Endothelial cell (in vitro differentiated cells): ENCODE data around the gene PIBF1. TPM values are rescaled to one million over a fixed set of nuclear protein-coding genes. Genes with fewer than 3 reads are reported as not detected.
"Not testable (repeated sequence)": the region's sequence is repeated elsewhere in the genome, so short reads cannot be mapped to it uniquely, and the experiment has no call there.

ENCODE experiments used
- DNase-seq: peaks from one replicate; pipeline ENCODE4 v3.0.0; 2021; ENCODE audit warnings: low spot score
- H3K27ac Mint-ChIP-seq: one replicate; pipeline ENCODE4 v1.8.0; 2021; ENCODE audit warnings: mixed read lengths, inconsistent platforms; ENCODE audit not compliant: unreplicated experiment
- H3K27me3 Mint-ChIP-seq: one replicate; pipeline ENCODE4 v1.8.0; 2021; ENCODE audit warnings: mild to moderate bottlenecking, moderate library complexity, mixed read lengths, inconsistent platforms; ENCODE audit not compliant: unreplicated experiment
- H3K36me3 Mint-ChIP-seq: one replicate; pipeline ENCODE4 v1.8.0; 2021; ENCODE audit warnings: mild to moderate bottlenecking, low read depth, mixed read lengths, inconsistent platforms; ENCODE audit not compliant: unreplicated experiment
- H3K4me1 Mint-ChIP-seq: one replicate; pipeline ENCODE4 v1.8.0; 2021; ENCODE audit warnings: mild to moderate bottlenecking, mixed read lengths, inconsistent platforms; ENCODE audit not compliant: unreplicated experiment
- H3K4me3 Mint-ChIP-seq: one replicate; pipeline ENCODE4 v1.8.0; 2021; ENCODE audit warnings: mild to moderate bottlenecking, mixed read lengths, inconsistent platforms; ENCODE audit not compliant: unreplicated experiment
- H3K9me3 Mint-ChIP-seq: one replicate; pipeline ENCODE4 v1.8.0; 2021; ENCODE audit warnings: mixed read lengths, inconsistent platforms; ENCODE audit not compliant: unreplicated experiment
- total RNA-seq: library from RNA; stranded (reverse); fragmentation: NEBNext Ultra II Directional; extraction: Animal tissue kit (Norgen Biotek cat#: 25700); gene quantifications from one replicate; pipeline ENCODE4 v1.2.1, GENCODE V29; 2021; ENCODE audit not compliant: unreplicated experiment
- TF ChIP-seq, protein P1 (sequence below): fragments of 200-600 bp; sonication (generic); IDR thresholded peaks from one replicate; pipeline ENCODE4 v1.5.0; 2021; ENCODE audit warnings: antibody characterized with exemption; ENCODE audit not compliant: unreplicated experiment

The PIBF1 gene
- total RNA-seq, 1 donor from 2014 or later: 24.0 TPM

- Mint-ChIP-seq H3K9me3 (no peaks in the 10 kb centered on the region), H3K36me3 (peaks cover 14% of the 10 kb centered on the region), H3K4me3 (no peak overlapping the region), H3K27ac (no peak overlapping the region), H3K27me3 (no peaks in the 10 kb centered on the region), H3K4me1 (no peaks in the 10 kb centered on the region)
- TF ChIP-seq, protein P1, sequence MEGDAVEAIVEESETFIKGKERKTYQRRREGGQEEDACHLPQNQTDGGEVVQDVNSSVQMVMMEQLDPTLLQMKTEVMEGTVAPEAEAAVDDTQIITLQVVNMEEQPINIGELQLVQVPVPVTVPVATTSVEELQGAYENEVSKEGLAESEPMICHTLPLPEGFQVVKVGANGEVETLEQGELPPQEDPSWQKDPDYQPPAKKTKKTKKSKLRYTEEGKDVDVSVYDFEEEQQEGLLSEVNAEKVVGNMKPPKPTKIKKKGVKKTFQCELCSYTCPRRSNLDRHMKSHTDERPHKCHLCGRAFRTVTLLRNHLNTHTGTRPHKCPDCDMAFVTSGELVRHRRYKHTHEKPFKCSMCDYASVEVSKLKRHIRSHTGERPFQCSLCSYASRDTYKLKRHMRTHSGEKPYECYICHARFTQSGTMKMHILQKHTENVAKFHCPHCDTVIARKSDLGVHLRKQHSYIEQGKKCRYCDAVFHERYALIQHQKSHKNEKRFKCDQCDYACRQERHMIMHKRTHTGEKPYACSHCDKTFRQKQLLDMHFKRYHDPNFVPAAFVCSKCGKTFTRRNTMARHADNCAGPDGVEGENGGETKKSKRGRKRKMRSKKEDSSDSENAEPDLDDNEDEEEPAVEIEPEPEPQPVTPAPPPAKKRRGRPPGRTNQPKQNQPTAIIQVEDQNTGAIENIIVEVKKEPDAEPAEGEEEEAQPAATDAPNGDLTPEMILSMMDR: no peak
- no peak for DNase-seq
These were observed 7.9 kb upstream of the PIBF1 start for GRCh38 chr13:72774019-72774418.

DNA sequence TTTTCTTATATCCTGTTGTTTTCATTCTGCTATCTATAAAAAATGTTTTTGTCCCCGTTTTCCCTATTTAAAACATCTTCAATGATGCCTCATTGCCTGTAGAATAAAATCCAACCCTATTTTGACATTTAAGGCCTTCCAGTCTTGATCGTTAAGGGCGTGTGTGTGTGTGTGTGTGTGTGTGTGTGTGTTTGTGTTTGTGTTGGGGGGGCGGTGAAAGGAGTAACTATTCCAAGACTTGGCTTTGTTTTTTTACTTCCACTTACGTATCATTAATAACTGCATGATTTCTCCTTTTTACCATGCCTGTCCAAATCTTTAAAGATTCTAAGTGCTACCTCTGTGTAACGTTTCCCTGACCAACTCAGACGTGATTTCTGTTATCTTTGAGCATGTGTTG lies 784 bp downstream of the PIBF1 start:
- Mint-ChIP-seq H3K36me3 (peaks cover 4% of the 10 kb centered on the region), H3K27ac (peak overlapping the region; percentile 97), H3K4me3 (peak overlapping the region; percentile 97), H3K9me3 (no peaks in the 10 kb centered on the region), H3K27me3 (peaks cover 12% of the 10 kb centered on the region), H3K4me1 (peaks cover 33% of the 10 kb centered on the region)
- no peak for DNase-seq
- TF ChIP-seq, protein P1: no peak

DNA sequence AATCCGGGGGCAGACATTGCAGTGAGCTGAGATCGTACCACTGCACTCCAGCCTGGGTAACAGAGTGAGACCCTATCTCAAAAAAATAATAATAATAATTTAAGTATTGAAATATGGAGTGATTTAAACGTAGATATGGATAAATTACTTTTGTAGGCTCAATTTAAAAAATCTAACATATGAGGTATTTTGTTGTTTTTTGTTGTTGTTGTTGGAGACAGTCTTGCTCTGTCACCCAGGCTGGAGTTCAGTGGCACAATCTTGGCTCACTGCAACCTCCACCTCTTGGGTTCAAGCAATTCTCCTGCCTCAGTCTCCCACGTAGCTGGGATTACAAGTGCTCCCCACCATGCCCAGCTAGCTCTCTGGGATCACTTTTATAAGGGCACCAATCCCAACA lies 2.7 kb downstream of the PIBF1 start:
- H3K4me3 Mint-ChIP-seq, H3K27ac Mint-ChIP-seq, H3K36me3 Mint-ChIP-seq, H3K9me3 Mint-ChIP-seq, DNase-seq: not testable (repeated sequence)
- Mint-ChIP-seq H3K4me1 (peaks cover 37% of the 10 kb centered on the region), H3K27me3 (peaks cover 12% of the 10 kb centered on the region)

GRCh38 chr13:72788831-72789230 lies 6.9 kb downstream of the PIBF1 start:
- peak overlapping the region; percentile 26 for H3K27ac Mint-ChIP-seq
- TF ChIP-seq, protein P1: no peak
- DNase-seq: no peak
- no peaks in the 10 kb centered on the region for H3K27me3 Mint-ChIP-seq
- H3K4me3 Mint-ChIP-seq: no peak overlapping the region
- peaks cover 8% of the 10 kb centered on the region for H3K4me1 Mint-ChIP-seq
- H3K36me3 Mint-ChIP-seq: peaks cover 17% of the 10 kb centered on the region
- no peaks in the 10 kb centered on the region for H3K9me3 Mint-ChIP-seq

DNA sequence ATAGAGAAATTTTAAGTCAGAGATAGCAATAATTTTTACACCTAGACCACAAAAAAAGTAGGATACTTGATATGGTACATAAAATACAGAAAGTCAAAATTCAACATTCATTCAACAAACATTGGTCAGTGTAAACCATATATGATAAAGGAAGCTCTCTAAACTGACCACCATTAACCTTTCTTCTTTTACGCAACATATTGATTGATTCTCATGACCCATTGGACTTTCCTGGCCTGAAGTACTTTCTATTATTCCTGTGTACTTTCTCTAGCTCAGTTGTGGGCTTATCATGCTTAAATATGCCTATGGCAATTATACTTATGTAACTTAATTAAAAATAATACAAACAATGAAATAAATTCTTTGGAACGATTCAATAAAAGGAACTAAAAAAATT lies 10.7 kb downstream of the PIBF1 start:
- H3K27ac Mint-ChIP-seq: no peak overlapping the region
- no peaks in the 10 kb centered on the region for H3K9me3 Mint-ChIP-seq
- no peak overlapping the region for H3K4me3 Mint-ChIP-seq
- no peak for DNase-seq
- no peaks in the 10 kb centered on the region for H3K27me3 Mint-ChIP-seq
- peaks cover 22% of the 10 kb centered on the region for H3K36me3 Mint-ChIP-seq
- TF ChIP-seq, protein P1: no peak
- peaks cover 4% of the 10 kb centered on the region for H3K4me1 Mint-ChIP-seq

DNA sequence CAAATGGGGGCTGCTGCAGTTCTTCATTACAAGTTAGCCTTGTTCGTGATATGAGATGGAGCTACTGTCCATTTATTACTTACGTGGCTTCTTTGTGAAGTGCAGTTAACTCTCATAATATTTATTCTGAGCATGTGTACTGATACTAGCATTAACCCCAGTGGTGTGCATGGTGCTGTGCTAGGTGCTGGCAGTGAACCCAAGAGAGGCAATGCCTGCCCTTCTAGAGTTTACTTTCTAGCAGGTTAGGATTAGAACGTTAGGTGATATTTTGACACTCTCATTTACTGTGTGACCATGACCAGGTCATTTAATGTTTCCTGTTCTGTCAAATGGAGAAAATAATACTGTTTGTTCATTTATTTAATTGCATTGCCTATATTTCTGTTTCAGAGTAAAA lies 16.9 kb downstream of the PIBF1 start:
- peaks cover 5% of the 10 kb centered on the region for H3K4me1 Mint-ChIP-seq
- no peaks in the 10 kb centered on the region for H3K9me3 Mint-ChIP-seq
- TF ChIP-seq, protein P1: no peak
- H3K36me3 Mint-ChIP-seq: peaks cover 9% of the 10 kb centered on the region
- H3K4me3 Mint-ChIP-seq: no peak overlapping the region
- no peaks in the 10 kb centered on the region for H3K27me3 Mint-ChIP-seq
- H3K27ac Mint-ChIP-seq: no peak overlapping the region
- DNase-seq: no peak
